ENCODE data around the gene PPP2R5C.

DNA sequence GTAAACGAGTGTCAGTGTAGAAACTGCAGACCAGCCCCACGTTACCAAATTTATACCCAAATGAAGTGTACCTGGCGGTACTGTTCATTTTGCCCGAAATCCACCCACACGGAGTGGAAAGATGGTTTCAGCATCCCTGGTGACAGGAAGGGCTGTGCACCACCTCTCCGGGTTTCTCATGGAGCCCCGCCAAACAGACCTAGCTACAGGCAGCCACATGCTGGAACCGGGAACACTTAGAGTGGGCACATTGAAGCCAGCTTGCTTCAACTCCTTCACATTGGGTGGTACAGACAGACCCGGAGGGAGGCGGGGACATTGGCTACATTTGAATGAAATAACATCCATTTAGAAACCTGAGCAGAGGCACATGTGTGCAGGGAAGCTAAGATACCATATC lies 84.4 kb downstream of the PPP2R5C start:
- TF ChIP-seq CREM (IDR thresholded peaks at IDR 0.05; ENCODE audit: low read depth) = no peak
- TF ChIP-seq, protein P1, sequence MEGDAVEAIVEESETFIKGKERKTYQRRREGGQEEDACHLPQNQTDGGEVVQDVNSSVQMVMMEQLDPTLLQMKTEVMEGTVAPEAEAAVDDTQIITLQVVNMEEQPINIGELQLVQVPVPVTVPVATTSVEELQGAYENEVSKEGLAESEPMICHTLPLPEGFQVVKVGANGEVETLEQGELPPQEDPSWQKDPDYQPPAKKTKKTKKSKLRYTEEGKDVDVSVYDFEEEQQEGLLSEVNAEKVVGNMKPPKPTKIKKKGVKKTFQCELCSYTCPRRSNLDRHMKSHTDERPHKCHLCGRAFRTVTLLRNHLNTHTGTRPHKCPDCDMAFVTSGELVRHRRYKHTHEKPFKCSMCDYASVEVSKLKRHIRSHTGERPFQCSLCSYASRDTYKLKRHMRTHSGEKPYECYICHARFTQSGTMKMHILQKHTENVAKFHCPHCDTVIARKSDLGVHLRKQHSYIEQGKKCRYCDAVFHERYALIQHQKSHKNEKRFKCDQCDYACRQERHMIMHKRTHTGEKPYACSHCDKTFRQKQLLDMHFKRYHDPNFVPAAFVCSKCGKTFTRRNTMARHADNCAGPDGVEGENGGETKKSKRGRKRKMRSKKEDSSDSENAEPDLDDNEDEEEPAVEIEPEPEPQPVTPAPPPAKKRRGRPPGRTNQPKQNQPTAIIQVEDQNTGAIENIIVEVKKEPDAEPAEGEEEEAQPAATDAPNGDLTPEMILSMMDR (IDR thresholded peaks at IDR 0.05 in 2 of 3, conservative IDR thresholded peaks at IDR 0.05 in 1 of 3; ENCODE audit: insufficient read depth in 2 of 3, low read depth in 1 of 3, low read length in 3 of 3) = no peak
- TF ChIP-seq SNRNP70 (optimal IDR thresholded peaks at IDR 0.05; ENCODE audit: low read depth, low read length) = no peak
- no peak for TF ChIP-seq NCOR1 (IDR thresholded peaks at IDR 0.05)
- no peak for TF ChIP-seq ILK (tag; IDR thresholded peaks at IDR 0.05; ENCODE audit: borderline replicate concordance, low read depth)
- no peak for TF ChIP-seq POLR2AphosphoS5 (IDR thresholded peaks at IDR 0.05; ENCODE audit: control insufficient read depth, insufficient read depth, low read depth, low read length)
- TF ChIP-seq HCFC1 (IDR thresholded peaks at IDR 0.05; ENCODE audit: low read depth, low read length) = no peak
- no peak for TF ChIP-seq ZNF146 (CRISPR knock-in tag; IDR thresholded peaks at IDR 0.05; ENCODE audit: unreplicated experiment)
